HUES6 (cell line): ENCODE measurements around the gene PLLP.
A peak's percentile ranks its signal among the peaks of the same experiment; 100 is the strongest.

Experiments used
- H3K27ac ChIP-seq: 2 replicates; pipeline ENCODE4 v1.7.0; 2013; ENCODE audit warnings: low read depth, mild to moderate bottlenecking, low read length, inconsistent platforms
- H3K27me3 ChIP-seq: 2 replicates; pipeline ENCODE4 v1.6.1; 2013; ENCODE audit warnings: low read length; ENCODE audit not compliant: control insufficient read depth, insufficient read depth
- H3K36me3 ChIP-seq: 2 replicates; pipeline ENCODE4 v1.6.1; 2013; ENCODE audit warnings: low read length; ENCODE audit not compliant: control insufficient read depth, insufficient read depth
- H3K4me1 ChIP-seq: 2 replicates; pipeline ENCODE4 v1.6.1; 2013; ENCODE audit warnings: low read length; ENCODE audit not compliant: control insufficient read depth, insufficient read depth
- H3K4me3 ChIP-seq: 2 replicates; pipeline ENCODE4 v1.5.1; 2013; ENCODE audit warnings: low read depth, low read length
- H3K9ac ChIP-seq: one replicate; pipeline ENCODE4 v1.6.1; 2013; ENCODE audit warnings: mild to moderate bottlenecking, low read length
- H3K9me3 ChIP-seq: 2 replicates; pipeline ENCODE4 v1.6.1; 2013; ENCODE audit warnings: low read depth, low read length; ENCODE audit not compliant: control insufficient read depth, insufficient read depth

PLLP gene

DNA sequence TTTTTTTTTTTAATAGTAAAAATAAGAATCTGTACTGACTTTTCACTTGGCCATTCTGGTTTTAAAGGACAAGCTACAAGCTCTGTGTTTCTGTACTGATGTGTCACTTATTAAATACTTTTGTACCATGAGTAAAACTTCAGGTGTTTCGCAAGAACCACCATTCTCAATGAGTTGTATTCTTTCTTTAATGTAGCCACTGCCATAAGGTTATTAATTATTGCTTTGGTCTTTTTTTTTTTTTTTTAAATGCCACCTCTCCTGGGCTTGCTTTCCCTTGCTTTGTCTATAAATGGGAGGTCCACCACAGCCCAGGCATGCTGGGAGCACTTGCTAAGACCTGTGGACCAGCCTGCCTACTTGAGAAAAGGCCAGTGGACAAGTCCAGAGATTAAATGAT, 31.0 kb downstream of the PLLP start:
- no peaks in the 10 kb centered on the region for H3K27me3 ChIP-seq
- H3K4me3 ChIP-seq: no peak overlapping the region
- no peaks in the 10 kb centered on the region for H3K9me3 ChIP-seq
- H3K9ac ChIP-seq: no peak overlapping the region
- H3K27ac ChIP-seq: no peak overlapping the region
- no peaks in the 10 kb centered on the region for H3K4me1 ChIP-seq
- H3K36me3 ChIP-seq: peaks cover 41% of the 10 kb centered on the region

DNA sequence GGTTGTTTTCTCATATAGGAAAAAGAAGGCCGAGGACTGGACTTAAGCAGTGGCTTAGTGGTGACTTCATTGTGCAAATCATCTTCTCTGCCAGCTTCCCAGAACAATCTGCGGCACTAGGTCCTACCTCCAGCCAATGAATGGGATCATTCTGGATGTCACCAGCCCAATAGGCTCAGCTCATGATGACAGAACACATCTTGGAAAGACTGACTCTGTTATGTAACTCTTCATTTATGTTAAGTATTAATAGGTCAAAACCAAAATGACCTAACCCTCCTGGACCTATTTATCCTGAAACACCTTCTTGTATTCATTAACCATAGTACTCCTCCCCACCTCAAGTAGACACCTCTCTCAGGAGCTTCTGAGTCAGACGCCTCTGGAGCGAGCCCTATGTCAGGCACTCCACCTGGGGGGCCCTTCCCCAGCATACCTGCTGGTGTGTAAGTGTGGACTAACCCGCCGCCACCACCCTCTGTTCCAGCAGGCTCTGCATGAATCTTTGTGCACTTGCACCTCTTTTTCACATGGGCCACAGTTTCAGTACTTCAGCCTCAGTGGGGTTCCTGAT, 32.2 kb downstream of the PLLP start:
- no peak overlapping the region for H3K9ac ChIP-seq
- no peaks in the 10 kb centered on the region for H3K9me3 ChIP-seq
- H3K4me1 ChIP-seq: no peaks in the 10 kb centered on the region
- H3K27ac ChIP-seq: no peak overlapping the region
- peaks cover 41% of the 10 kb centered on the region for H3K36me3 ChIP-seq
- H3K4me3 ChIP-seq: no peak overlapping the region
- H3K27me3 ChIP-seq: no peaks in the 10 kb centered on the region

- no peak overlapping the region for H3K9ac ChIP-seq
- no peaks in the 10 kb centered on the region for H3K9me3 ChIP-seq
- H3K27ac ChIP-seq: no peak overlapping the region
- H3K27me3 ChIP-seq: no peaks in the 10 kb centered on the region
- H3K4me3 ChIP-seq: no peak overlapping the region
- H3K4me1 ChIP-seq: no peaks in the 10 kb centered on the region
- peaks cover 41% of the 10 kb centered on the region for H3K36me3 ChIP-seq
These were observed 33.1 kb downstream of the PLLP start for GRCh38 chr16:57251352-57251751.

DNA sequence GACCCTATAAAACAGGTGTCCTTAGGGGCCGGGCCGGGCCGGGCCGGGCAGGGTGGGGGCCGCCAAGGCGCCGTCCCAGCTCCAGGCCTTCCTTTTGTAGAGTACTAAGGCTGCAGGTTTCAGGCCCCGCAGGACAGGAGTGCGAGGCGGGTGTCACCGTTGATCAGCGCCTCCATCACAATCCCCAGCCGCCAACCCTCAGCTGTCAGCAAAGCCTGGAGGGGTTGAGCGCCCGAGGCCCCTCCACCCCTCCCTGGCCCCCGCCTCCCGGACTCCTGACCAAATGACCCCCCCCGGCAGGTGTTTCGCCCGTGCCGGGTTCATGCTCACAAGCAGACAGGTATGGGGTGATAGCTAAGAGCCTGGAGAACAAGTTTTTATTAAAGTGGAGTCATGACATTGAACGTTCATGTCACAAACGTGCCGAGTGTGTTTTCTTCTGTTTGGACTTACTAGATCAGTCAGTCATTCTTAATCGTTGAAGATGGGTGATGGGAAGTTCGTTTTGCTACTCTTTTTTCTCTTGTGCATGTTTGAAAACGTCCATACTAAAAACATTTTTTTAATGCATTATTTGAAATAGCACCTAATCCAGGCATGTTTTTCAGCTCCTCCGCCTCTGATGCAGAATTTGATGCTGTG, 38.9 kb downstream of the PLLP start:
- Histone ChIP-seq H3K9me3 (no peaks in the 10 kb centered on the region), H3K4me1 (peaks cover 8% of the 10 kb centered on the region; the same call in 1 of the 2 replicates), H3K36me3 (peaks cover 13% of the 10 kb centered on the region), H3K9ac (peak overlapping the region; percentile 70), H3K27ac (peak overlapping the region; percentile 32; the same call in 1 of the 2 replicates), H3K27me3 (no peaks in the 10 kb centered on the region), H3K4me3 (peak overlapping the region; percentile 63)

DNA sequence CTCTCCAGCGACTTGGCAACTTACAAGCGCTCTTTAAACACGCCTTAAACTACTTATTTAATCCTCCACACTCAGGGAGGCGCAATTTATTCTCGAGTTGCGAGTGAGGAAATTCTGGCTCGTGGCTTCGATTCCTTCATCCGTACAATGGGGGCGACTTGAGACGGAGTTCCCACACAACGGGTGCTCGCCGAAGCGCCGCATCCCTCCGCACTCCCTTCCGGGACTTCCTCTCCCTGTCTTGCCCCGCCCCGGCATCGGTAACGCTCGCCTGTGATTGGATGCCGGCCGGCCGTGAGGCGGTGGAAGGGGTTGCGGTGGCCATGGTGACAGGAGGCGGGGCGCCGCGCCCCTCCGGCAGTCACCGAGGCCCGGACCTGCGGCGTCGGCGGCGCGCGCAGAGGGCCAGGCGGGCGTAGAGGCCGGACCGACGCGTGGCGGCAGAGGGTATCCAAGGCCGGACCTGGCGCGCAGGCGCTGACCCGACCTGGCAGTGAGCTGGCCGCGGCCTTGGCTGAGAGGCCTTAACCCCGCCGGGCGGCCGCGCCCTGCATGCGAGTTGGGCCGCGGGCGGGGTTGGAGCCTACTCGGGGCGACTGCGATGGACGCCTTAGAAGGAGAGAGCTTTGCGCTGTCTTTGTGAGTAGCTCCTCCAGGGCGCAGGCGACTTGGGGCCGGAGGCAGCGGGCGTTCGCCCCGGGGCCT, 39.6 kb downstream of the PLLP start, which contains the start of gene ARL2BP:
Gene ARL2BP (plus strand): TSS at position 493 of the 705 bp plus-strand sequence. CDS start 109 bp downstream, at position 602.
- peak within 1 kb of the TSS; percentile 32; the same call in 1 of the 2 replicates for H3K27ac ChIP-seq
- no peaks in the 10 kb centered on the region for H3K9me3 ChIP-seq

DNA sequence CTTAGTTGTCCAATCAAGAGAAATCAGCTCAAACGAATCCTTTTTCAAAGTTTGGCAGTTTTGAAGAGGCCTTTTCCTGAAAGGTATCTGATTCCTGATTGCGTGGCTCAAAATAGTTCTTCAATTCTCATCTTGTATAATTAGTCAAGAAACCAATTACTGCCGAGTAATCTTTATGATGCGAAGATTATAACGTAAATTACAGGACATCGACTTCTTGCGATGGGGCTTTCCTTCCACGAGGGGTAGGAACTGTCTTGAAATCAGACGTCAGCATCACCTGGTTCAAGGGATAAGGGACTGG, 40.1 kb downstream of the PLLP start:
- Histone ChIP-seq H3K9ac (peak overlapping the region; percentile 1), H3K4me3 (peak overlapping the region; percentile 63), H3K9me3 (no peaks in the 10 kb centered on the region), H3K27me3 (no peaks in the 10 kb centered on the region), H3K4me1 (peaks cover 8% of the 10 kb centered on the region; the same call in 1 of the 2 replicates), H3K27ac (no peak overlapping the region), H3K36me3 (peaks cover 9% of the 10 kb centered on the region)

More for the DNA sequence above, 39.6 kb downstream of the PLLP start, which contains the start of gene ARL2BP:
- Histone ChIP-seq H3K27me3 (no peaks in the 10 kb centered on the region), H3K36me3 (peaks cover 11% of the 10 kb centered on the region), H3K4me1 (peaks cover 8% of the 10 kb centered on the region; the same call in 1 of the 2 replicates), H3K4me3 (peak within 1 kb of the TSS; percentile 63), H3K9ac (peak within 1 kb of the TSS; percentile 70)

GRCh38 chr16:57242650-57243049, 41.8 kb downstream of the PLLP start:
- Histone ChIP-seq H3K27ac (no peak overlapping the region), H3K36me3 (peaks cover 20% of the 10 kb centered on the region), H3K4me1 (peaks cover 8% of the 10 kb centered on the region; the same call in 1 of the 2 replicates), H3K9me3 (no peaks in the 10 kb centered on the region), H3K27me3 (no peaks in the 10 kb centered on the region), H3K4me3 (no peak overlapping the region), H3K9ac (no peak overlapping the region)

DNA sequence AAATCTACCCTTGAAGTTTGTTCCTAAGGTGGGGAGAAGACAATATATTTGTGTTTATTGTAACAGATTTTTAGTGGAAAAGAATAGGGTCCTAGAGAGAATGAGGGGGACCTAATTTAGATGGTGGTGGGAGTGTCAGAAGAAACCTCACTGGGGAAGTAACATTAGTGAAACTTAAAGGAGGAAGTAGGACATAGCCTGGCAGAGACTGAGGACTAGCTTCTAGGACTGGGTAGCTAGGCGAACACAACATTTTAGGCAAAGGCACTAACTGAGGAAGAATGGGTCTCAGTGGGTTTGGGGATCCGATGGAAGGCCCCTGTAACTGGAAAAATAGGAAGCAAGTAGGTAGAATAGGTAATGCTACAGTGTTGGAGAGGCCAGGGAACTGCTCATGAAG, 43.6 kb downstream of the PLLP start:
- peaks cover 26% of the 10 kb centered on the region for H3K36me3 ChIP-seq
- no peak overlapping the region for H3K4me3 ChIP-seq
- H3K27me3 ChIP-seq: no peaks in the 10 kb centered on the region
- H3K9me3 ChIP-seq: no peaks in the 10 kb centered on the region
- no peak overlapping the region for H3K9ac ChIP-seq
- H3K4me1 ChIP-seq: peaks cover 5% of the 10 kb centered on the region; the same call in 1 of the 2 replicates
- H3K27ac ChIP-seq: no peak overlapping the region

DNA sequence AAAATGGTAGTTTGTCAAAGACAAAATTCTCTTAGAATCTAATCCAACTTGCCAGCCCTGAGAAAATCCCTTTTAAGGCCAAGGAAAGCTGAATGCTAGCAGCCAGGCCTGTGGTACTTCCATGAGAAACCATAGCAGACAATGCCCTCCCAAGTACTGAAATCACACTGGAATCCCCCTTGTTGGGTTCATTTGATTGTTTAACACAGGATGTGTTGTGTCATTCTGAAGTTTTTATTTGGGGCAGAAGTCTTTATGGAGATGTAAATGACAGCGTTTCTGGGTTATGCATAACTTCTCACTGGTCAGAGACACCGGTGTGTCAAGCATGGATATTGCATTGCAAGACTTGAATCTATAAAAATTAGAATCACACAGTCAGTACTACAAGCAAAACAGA, 45.4 kb downstream of the PLLP start:
- Histone ChIP-seq H3K4me3 (no peak overlapping the region), H3K4me1 (no peaks in the 10 kb centered on the region), H3K9me3 (no peaks in the 10 kb centered on the region), H3K27ac (no peak overlapping the region), H3K27me3 (no peaks in the 10 kb centered on the region), H3K9ac (no peak overlapping the region), H3K36me3 (peaks cover 44% of the 10 kb centered on the region)

DNA sequence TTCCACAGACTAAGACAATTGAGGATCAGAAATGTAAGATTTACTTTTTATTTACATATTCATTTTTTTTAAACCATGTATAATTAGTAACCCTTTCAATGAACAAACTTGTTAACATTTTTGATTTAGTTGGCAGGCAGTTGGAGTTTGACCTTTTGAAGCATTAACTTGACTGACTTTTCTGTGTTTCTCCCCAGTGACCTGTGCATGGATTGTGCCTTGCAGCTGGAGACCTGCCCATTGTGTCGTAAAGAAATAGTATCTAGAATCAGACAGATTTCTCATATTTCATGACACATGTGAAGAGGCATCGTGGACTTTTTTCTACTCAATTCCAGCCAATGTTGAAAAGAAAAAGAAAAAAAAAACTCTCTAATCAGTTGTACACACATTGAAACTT, 45.8 kb downstream of the PLLP start:
- Histone ChIP-seq H3K27ac (no peak overlapping the region), H3K36me3 (peaks cover 48% of the 10 kb centered on the region)

DNA sequence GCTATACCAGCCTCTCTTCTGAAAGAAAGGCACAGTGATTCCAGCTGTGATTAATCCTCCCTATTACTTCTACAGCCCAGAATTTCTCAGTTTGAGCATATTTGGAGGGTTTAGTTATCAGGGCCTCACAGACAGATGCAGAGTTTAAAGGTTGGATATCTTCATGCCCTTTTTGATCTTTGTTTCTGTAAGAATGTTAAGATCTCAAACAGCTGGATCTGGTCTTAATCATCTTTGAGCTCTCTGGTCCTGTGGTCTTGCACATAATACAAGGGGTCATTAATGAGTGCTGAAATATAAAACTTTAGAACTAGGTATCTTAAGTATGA, 48.5 kb downstream of the PLLP start:
- Histone ChIP-seq H3K36me3 (peaks cover 74% of the 10 kb centered on the region), H3K4me3 (no peak overlapping the region), H3K27me3 (no peaks in the 10 kb centered on the region), H3K4me1 (no peaks in the 10 kb centered on the region), H3K9ac (no peak overlapping the region), H3K27ac (no peak overlapping the region), H3K9me3 (no peaks in the 10 kb centered on the region)

More for the DNA sequence above, 45.8 kb downstream of the PLLP start:
- Histone ChIP-seq H3K4me3 (no peak overlapping the region), H3K9me3 (no peaks in the 10 kb centered on the region), H3K9ac (no peak overlapping the region), H3K27me3 (no peaks in the 10 kb centered on the region), H3K4me1 (no peaks in the 10 kb centered on the region)
